ENCODE results near the gene ADCK2.
"Not testable (repeated sequence)": the region's sequence is repeated elsewhere in the genome, so short reads cannot be mapped to it uniquely, and the experiment has no call there.

ADCK2 gene

GRCh38 chr7:140649556-140650205 is 23.1 kb upstream of the ADCK2 start:
- peak; percentile 59 for DNase-seq

- no peak for DNase-seq
Measured at GRCh38 chr7:140650367-140650766, 22.4 kb upstream of the ADCK2 start.

- DNase-seq: peak; percentile 65
Measured at GRCh38 chr7:140653319-140654108, 19.2 kb upstream of the ADCK2 start.

- no peak for DNase-seq
Measured at GRCh38 chr7:140654109-140654387, 18.7 kb upstream of the ADCK2 start.

GRCh38 chr7:140654661-140655060 is 18.1 kb upstream of the ADCK2 start:
- no peak for DNase-seq

GRCh38 chr7:140655511-140656408 is 17.0 kb upstream of the ADCK2 start:
- DNase-seq: no peak

- no peak for DNase-seq
Measured at GRCh38 chr7:140656548-140657515, 15.9 kb upstream of the ADCK2 start.

GRCh38 chr7:140657891-140658290 is 14.9 kb upstream of the ADCK2 start:
- no peak for DNase-seq

- DNase-seq: no peak
Measured at GRCh38 chr7:140659856-140660255, 12.9 kb upstream of the ADCK2 start.

GRCh38 chr7:140661124-140661523 is 11.6 kb upstream of the ADCK2 start:
- DNase-seq: no peak

GRCh38 chr7:140662938-140663337 is 9.8 kb upstream of the ADCK2 start:
- not testable (repeated sequence) for DNase-seq

GRCh38 chr7:140667476-140667875 is 5.3 kb upstream of the ADCK2 start:
- DNase-seq: no peak

GRCh38 chr7:140668641-140669040 is 4.1 kb upstream of the ADCK2 start:
- no peak for DNase-seq

- no peak for DNase-seq
Measured at GRCh38 chr7:140669352-140669751, 3.4 kb upstream of the ADCK2 start.

- not testable (repeated sequence) for DNase-seq
Measured at GRCh38 chr7:140669862-140670261, 2.9 kb upstream of the ADCK2 start.

- no peak for DNase-seq
Measured at GRCh38 chr7:140670343-140670935, 2.3 kb upstream of the ADCK2 start.

GRCh38 chr7:140671966-140672365 is 779 bp upstream of the ADCK2 start:
- DNase-seq: no peak

- no peak for DNase-seq
Measured at GRCh38 chr7:140673063-140673773, 473 bp downstream of the ADCK2 start.

GRCh38 chr7:140673774-140674155 is 1.0 kb downstream of the ADCK2 start:
- no peak for DNase-seq

- DNase-seq: no peak
Measured at GRCh38 chr7:140674356-140674800, 1.6 kb downstream of the ADCK2 start.

Measured in NCI-H226 (cell line).